H1 (cell line): ENCODE data around the gene GSDMA. TPM values are rescaled to one million over a fixed set of nuclear protein-coding genes. Genes with fewer than 3 reads are reported as not detected.

Source experiments
- CTCF ChIA-PET: fragments of 300-600 bp; sonication (Branson Sonifier 250); formaldehyde crosslinking; loops from one replicate; lab custom pipeline; 2021; ENCODE audit not compliant: partially characterized antibody; lab: Charles Lee
- POLR2A ChIA-PET: fragments of 300-600 bp; sonication (Branson Sonifier 250); formaldehyde crosslinking; loops from one replicate; lab custom pipeline; 2021; ENCODE audit warnings: inconsistent platforms; ENCODE audit not compliant: partially characterized antibody; lab: Charles Lee
- DNase-seq, 2 experiments: peaks; one replicate each; pipeline versions ENCODE4 v3.0.0 to v3.0.0-alpha.2; 2010 to 2022; ENCODE audit warnings: low spot score in 2 of 2, low read depth in 1 of 2, mixed read lengths in 1 of 2
- FAIRE-seq: peaks from 2 replicates; lab custom pipeline; 2011; peaks lifted over from hg19 to GRCh38; lab: Jason Lieb, UNC
- H2AFZ ChIP-seq: 2 replicates; pipeline ENCODE4 v1.8.1; 2012; ENCODE audit warnings: low read length, inconsistent platforms
- H2AK5ac ChIP-seq: 2 replicates; pipeline ENCODE4 v1.6.1; 2013; ENCODE audit warnings: low read depth, low read length
- H2BK120ac ChIP-seq: replicated peaks from 2 replicates; pipeline ENCODE3; 2013; ENCODE audit warnings: low read depth, low read length, inconsistent platforms
- H2BK12ac ChIP-seq: 2 replicates; pipeline ENCODE4 v1.6.1; 2013; ENCODE audit warnings: low read depth, low read length
- H2BK15ac ChIP-seq: 2 replicates; pipeline ENCODE4 v1.6.1; 2013; ENCODE audit warnings: low read length
- H2BK20ac ChIP-seq: 2 replicates; pipeline ENCODE4 v1.6.1; 2013; ENCODE audit warnings: low read length
- H2BK5ac ChIP-seq: 2 replicates; pipeline ENCODE4 v1.6.1; 2013; ENCODE audit warnings: low read depth, low read length
- H3K14ac ChIP-seq: 2 replicates; pipeline ENCODE4 v1.6.1; 2013; ENCODE audit warnings: inconsistent platforms; ENCODE audit not compliant: insufficient read length
- H3K18ac ChIP-seq: 2 replicates; pipeline ENCODE4 v1.6.1; 2013; ENCODE audit warnings: low read length; ENCODE audit errors: extremely low read depth
- H3K23ac ChIP-seq: 2 replicates; pipeline ENCODE4 v1.6.1; 2013; ENCODE audit warnings: inconsistent platforms; ENCODE audit not compliant: insufficient read length
- H3K23me2 ChIP-seq: 2 replicates; pipeline ENCODE4 v1.6.1; 2013; ENCODE audit warnings: low read depth, low read length
- H3K27ac ChIP-seq: 2 replicates; pipeline ENCODE4 v1.6.1; 2011; ENCODE audit warnings: low read depth, low read length, inconsistent platforms
- H3K27me3 ChIP-seq, 4 experiments: replicated peaks in 1 of 4; 1 replicate in 1 of 4; 2 replicates in 3 of 4; pipeline versions ENCODE4 v1.6.1 to v1.8.1; 2011 to 2013; ENCODE audit warnings: low read length in 3 of 4, mild to moderate bottlenecking in 3 of 4, inconsistent platforms in 2 of 4, mixed read lengths in 2 of 4, moderate library complexity in 1 of 4; ENCODE audit not compliant: control insufficient read depth in 3 of 4, insufficient read depth in 3 of 4; ENCODE audit errors: extremely low read depth in 1 of 4
- H3K36me3 ChIP-seq, 4 experiments: 2 replicates each; pipeline versions ENCODE4 v1.6.1 to v1.8.1; 2011 to 2013; ENCODE audit warnings: mild to moderate bottlenecking in 4 of 4, low read length in 3 of 4, moderate library complexity in 2 of 4, control low read depth in 1 of 4, inconsistent platforms in 1 of 4; ENCODE audit not compliant: insufficient read depth in 4 of 4, control insufficient read depth in 2 of 4
- H3K4ac ChIP-seq: replicated peaks from 2 replicates; pipeline ENCODE3; 2013; ENCODE audit warnings: low read length, low read depth, mixed read lengths, inconsistent platforms; ENCODE audit not compliant: insufficient read length
- H3K4me1 ChIP-seq, 4 experiments: replicated peaks in 1 of 4; 1 replicate in 1 of 4; 2 replicates in 3 of 4; pipeline versions ENCODE4 v1.6.1 to v1.8.1; 2011 to 2013; ENCODE audit warnings: low read length in 3 of 4, inconsistent platforms in 2 of 4, mixed read lengths in 1 of 4; ENCODE audit not compliant: insufficient read depth in 4 of 4, control insufficient read depth in 3 of 4
- H3K4me2 ChIP-seq, 2 experiments: 2 replicates each; pipeline versions ENCODE4 v1.6.1 to v1.8.1; 2011 to 2013; ENCODE audit warnings: low read depth in 2 of 2, low read length in 2 of 2, control low read depth in 1 of 2, inconsistent platforms in 1 of 2, mild to moderate bottlenecking in 1 of 2; ENCODE audit not compliant: insufficient read depth in 1 of 2
- H3K4me3 ChIP-seq, 4 experiments: fragments of 200-600, 300-600 bp in 1 of 4; sonication (generic), shearing (Covaris generic), sonication (Bioruptor Twin) in 1 of 4; 2 replicates each; pipeline versions ENCODE4 v1.5.1 to v1.8.1; 2011 to 2016; ENCODE audit warnings: low read length in 4 of 4, low read depth in 3 of 4, control low read depth in 2 of 4, inconsistent platforms in 2 of 4, mild to moderate bottlenecking in 2 of 4, mixed read lengths in 1 of 4, moderate library complexity in 1 of 4; ENCODE audit not compliant: insufficient read depth in 2 of 4; ENCODE audit errors: extremely low read depth in 1 of 4
- H3K56ac ChIP-seq: replicated peaks from 2 replicates; pipeline ENCODE3; 2013; ENCODE audit warnings: low read depth, mild to moderate bottlenecking, mixed read lengths, low read length, inconsistent platforms; ENCODE audit not compliant: insufficient read length
- H3K79me1 ChIP-seq: 2 replicates; pipeline ENCODE4 v1.6.1; 2013; ENCODE audit warnings: low read depth, low read length, control low read depth
- H3K79me2 ChIP-seq, 2 experiments: 2 replicates each; pipeline versions ENCODE4 v1.6.1 to v1.8.1; 2012 to 2013; ENCODE audit warnings: low read length in 2 of 2, mild to moderate bottlenecking in 2 of 2, inconsistent platforms in 1 of 2; ENCODE audit not compliant: insufficient read depth in 2 of 2, control insufficient read depth in 1 of 2
- H3K9ac ChIP-seq, 4 experiments: replicated peaks in 1 of 4; 1 replicate in 1 of 4; 2 replicates in 3 of 4; pipeline versions ENCODE4 v1.6.1 to v1.8.1; 2011 to 2013; ENCODE audit warnings: low read depth in 3 of 4, low read length in 3 of 4, control low read depth in 2 of 4, mild to moderate bottlenecking in 2 of 4, moderate library complexity in 2 of 4, inconsistent platforms in 1 of 4; ENCODE audit errors: extremely low read depth in 1 of 4
- H3K9me3 ChIP-seq, 2 experiments: 2 replicates each; pipeline versions ENCODE4 v1.6.1 to v1.8.1; 2012 to 2013; ENCODE audit warnings: mild to moderate bottlenecking in 2 of 2, moderate library complexity in 2 of 2, control low read depth in 1 of 2, inconsistent platforms in 1 of 2, low read depth in 1 of 2, low read length in 1 of 2, mixed read lengths in 1 of 2; ENCODE audit not compliant: insufficient read depth in 2 of 2
- H4K20me1 ChIP-seq, 2 experiments: replicated peaks in 1 of 2; 2 replicates each; pipeline versions ENCODE3 to v1.8.1; 2011 to 2013; ENCODE audit warnings: inconsistent platforms in 2 of 2, low read length in 2 of 2, mild to moderate bottlenecking in 1 of 2; ENCODE audit not compliant: insufficient read depth in 2 of 2, control insufficient read depth in 1 of 2
- H4K5ac ChIP-seq: 2 replicates; pipeline ENCODE4 v1.6.1; 2013; ENCODE audit warnings: low read length, low read depth, mixed read lengths, inconsistent platforms; ENCODE audit not compliant: insufficient read length
- H4K8ac ChIP-seq: 2 replicates; pipeline ENCODE4 v1.8.0; 2013; ENCODE audit warnings: mild to moderate bottlenecking, moderate library complexity, low read length, inconsistent platforms; ENCODE audit not compliant: insufficient read depth; ENCODE audit errors: extremely low read depth
- H4K91ac ChIP-seq: replicated peaks from 2 replicates; pipeline ENCODE3; 2013; ENCODE audit warnings: low read length, mixed read lengths, inconsistent platforms; ENCODE audit not compliant: insufficient read length
- BRCA1 ChIP-seq: IDR thresholded peaks from 2 replicates; pipeline ENCODE4 v1.6.1; 2012; ENCODE audit warnings: low read depth, low read length, improper control_type of control experiment
- CHD1 ChIP-seq: IDR thresholded peaks from 2 replicates; pipeline ENCODE4 v1.6.1; 2012; ENCODE audit warnings: low read depth, low read length, improper control_type of control experiment
- GTF2F1 ChIP-seq: IDR thresholded peaks from 2 replicates; pipeline ENCODE4 v1.6.1; 2012; ENCODE audit warnings: low read depth, low read length, improper control_type of control experiment, borderline replicate concordance
- HDAC6 ChIP-seq: IDR thresholded peaks from one replicate; pipeline ENCODE4 v1.7.1; 2012; ENCODE audit warnings: low read depth, mild to moderate bottlenecking, inconsistent platforms, low read length, moderate library complexity
- PHF8 ChIP-seq: fragments of 200-600 bp; sonication (generic); conservative IDR thresholded peaks from 2 replicates; pipeline ENCODE4 v1.7.1; 2012; ENCODE audit warnings: low read depth, mild to moderate bottlenecking, inconsistent platforms, low read length, moderate library complexity
- POU5F1 ChIP-seq: IDR thresholded peaks from 2 replicates; pipeline ENCODE4 v1.6.1; 2011; ENCODE audit warnings: low read depth, mild to moderate bottlenecking, low read length, moderate library complexity
- RAD21 ChIP-seq, 2 experiments: IDR thresholded peaks in 1 of 2; conservative IDR thresholded peaks in 1 of 2; 2 replicates each; pipeline ENCODE4 v1.6.1; 2011; ENCODE audit warnings: low read depth in 2 of 2, low read length in 2 of 2, improper control_type of control experiment in 1 of 2, inconsistent platforms in 1 of 2, mild to moderate bottlenecking in 1 of 2, moderate library complexity in 1 of 2
- SIN3A ChIP-seq, 2 experiments: IDR thresholded peaks in 1 of 2; conservative IDR thresholded peaks in 1 of 2; 2 replicates each; pipeline ENCODE4 v1.6.1; 2011 to 2012; ENCODE audit warnings: low read length in 2 of 2, improper control_type of control experiment in 1 of 2, low read depth in 1 of 2, mild to moderate bottlenecking in 1 of 2
- SIX5 ChIP-seq: IDR thresholded peaks from 2 replicates; pipeline ENCODE4 v1.6.1; 2011; ENCODE audit warnings: mild to moderate bottlenecking, low read depth, low read length
- SP1 ChIP-seq: IDR thresholded peaks from 2 replicates; pipeline ENCODE4 v1.6.1; 2011; ENCODE audit warnings: low read depth, low read length
- TAF7 ChIP-seq: optimal IDR thresholded peaks from 2 replicates; pipeline ENCODE3; 2011; ENCODE audit warnings: low read depth, mild to moderate bottlenecking, inconsistent platforms, low read length, moderate library complexity, borderline replicate concordance
- TBP ChIP-seq: IDR thresholded peaks from 2 replicates; pipeline ENCODE4 v1.6.1; 2011; ENCODE audit warnings: low read depth, low read length, improper control_type of control experiment
- WGBS, 2 experiments: shearing (Covaris generic) in 1 of 2; methylation state at CpG; one replicate each; pipeline versions ENCODE4 v1.1.6 to v1.1.7; 2013 to 2015; ENCODE audit warnings: low lambda C conversion rate in 2 of 2, mixed read lengths in 2 of 2, inconsistent platforms in 1 of 2, low coverage in 1 of 2, missing lambda C conversion rate in 1 of 2; ENCODE audit not compliant: insufficient replicate concordance in 2 of 2, insufficient coverage in 1 of 2, insufficient read length in 1 of 2; ENCODE audit errors: extremely low coverage in 1 of 2, missing lambda C conversion rate in 1 of 2; 5-methylcytosine and 5-hydroxymethylcytosine counted together
- polyA plus RNA-seq, 7 experiments: library from polyadenylated mRNA; depleted of rRNA in 3 of 7; stranded (reverse) in 5 of 7; unstranded in 2 of 7; fragments of >200 nt in 5 of 7; fragments of 200-250 nt in 2 of 7; gene quantifications; 1 replicate in 5 of 7; 2 replicates in 1 of 7; 4 replicates in 1 of 7; pipeline versions ENCODE4 v1.2.1 to v1.2.3, GENCODE V29; 2011 to 2013; ENCODE audit warnings: missing spikeins in 2 of 7, mixed read lengths in 2 of 7
- total RNA-seq: library from RNA; stranded (reverse); fragmentation: NEBNext Ultra II Directional; extraction: Animal tissue kit (Norgen Biotek cat#: 25700); gene quantifications from 2 replicates; pipeline ENCODE4 v1.2.1, GENCODE V29; 2021
- TF ChIP-seq, protein P1 (sequence below): IDR thresholded peaks from 2 replicates; pipeline ENCODE4 v1.6.1; 2011; ENCODE audit warnings: low read length, improper control_type of control experiment

GSDMA gene
- total and polyA plus RNA-seq, 2 of the 8 experiments (the other 6 are each of a cell fraction or from before 2014, with no cell fraction given): 0.03 TPM; not detected in 1

DNA sequence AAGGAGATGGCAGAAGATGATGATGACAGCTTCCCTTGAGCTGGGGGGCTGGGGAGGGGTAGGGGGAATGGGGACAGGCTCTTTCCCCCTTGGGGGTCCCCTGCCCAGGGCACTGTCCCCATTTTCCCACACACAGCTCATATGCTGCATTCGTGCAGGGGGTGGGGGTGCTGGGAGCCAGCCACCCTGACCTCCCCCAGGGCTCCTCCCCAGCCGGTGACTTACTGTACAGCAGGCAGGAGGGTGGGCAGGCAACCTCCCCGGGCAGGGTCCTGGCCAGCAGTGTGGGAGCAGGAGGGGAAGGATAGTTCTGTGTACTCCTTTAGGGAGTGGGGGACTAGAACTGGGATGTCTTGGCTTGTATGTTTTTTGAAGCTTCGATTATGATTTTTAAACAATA, 34.7 kb downstream of the GSDMA start:
- H2AFZ ChIP-seq: no peak overlapping the region
- no peaks in the 10 kb centered on the region for H3K79me2 ChIP-seq
- no peak overlapping the region; the same call in 1 of the 2 replicates for H2BK5ac ChIP-seq
- no peak overlapping the region for H4K91ac ChIP-seq
- no peak overlapping the region for H3K4me2 ChIP-seq
- no peak overlapping the region for H4K8ac ChIP-seq
- ChIA-PET POLR2A (interaction anchor here (0.8 to 2.4 kb wide), 5 partner anchors 9 to 53 kb away, joined by 3 to 7 read pairs (median 4); partner anchors contain the start of gene PSMD3), CTCF (interaction anchor here (0.7 to 1.8 kb wide), 9 partner anchors 10 to 443 kb away, joined by 3 to 9 read pairs (median 3); no protein-coding TSS in a partner anchor)
- H3K79me1 ChIP-seq: no peaks in the 10 kb centered on the region
- H2BK120ac ChIP-seq: no peak overlapping the region
- no peak overlapping the region for H2BK15ac ChIP-seq
- no peak overlapping the region for H3K9ac ChIP-seq
- no peak for DNase-seq
- no peak overlapping the region for H3K4ac ChIP-seq
- H3K14ac ChIP-seq: no peak overlapping the region
- no peaks in the 10 kb centered on the region for H3K4me1 ChIP-seq
- H4K5ac ChIP-seq: no peak overlapping the region
- peaks cover 0 to 4% of the 10 kb centered on the region in 2 experiments for H4K20me1 ChIP-seq
- no peak overlapping the region for H3K4me3 ChIP-seq
- WGBS, 2 experiments: 88% methylated on average over 4 of the region's 4 CpGs; no CpG with 5 or more reads in 1 of the 2 experiments
- peaks cover 30 to 50% (median 43%) of the 10 kb centered on the region in 4 experiments for H3K36me3 ChIP-seq
- H2BK12ac ChIP-seq: no peak overlapping the region
- no peak overlapping the region for H3K27ac ChIP-seq
- no peak overlapping the region for H3K18ac ChIP-seq
- no peaks in the 10 kb centered on the region for H3K9me3 ChIP-seq
- no peaks in the 10 kb centered on the region for H3K23me2 ChIP-seq
- H3K27me3 ChIP-seq: no peaks in the 10 kb centered on the region
- no peak overlapping the region for H2BK20ac ChIP-seq
- H2AK5ac ChIP-seq: no peak overlapping the region
- no peak for FAIRE-seq
- no peak overlapping the region for H3K56ac ChIP-seq
- H3K23ac ChIP-seq: no peak overlapping the region
- TF ChIP-seq CHD1 (no peak), GTF2F1 (no peak), RAD21 (IDR thresholded peaks at IDR 0.05 in 1 of 2, conservative IDR thresholded peaks at IDR 0.05 in 1 of 2; ENCODE audit: low read depth in 2 of 2, low read length in 2 of 2) (no peak), TAF7 (no peak), BRCA1 (no peak), POU5F1 (no peak), TBP (no peak), SP1 (no peak), SIX5 (no peak), PHF8 (no peak), SIN3A (conservative IDR thresholded peaks at IDR 0.05 in 1 of 2, IDR thresholded peaks at IDR 0.05 in 1 of 2; ENCODE audit: low read depth in 1 of 2, low read length in 2 of 2) (no peak), HDAC6 (no peak)
- TF ChIP-seq, protein P1, sequence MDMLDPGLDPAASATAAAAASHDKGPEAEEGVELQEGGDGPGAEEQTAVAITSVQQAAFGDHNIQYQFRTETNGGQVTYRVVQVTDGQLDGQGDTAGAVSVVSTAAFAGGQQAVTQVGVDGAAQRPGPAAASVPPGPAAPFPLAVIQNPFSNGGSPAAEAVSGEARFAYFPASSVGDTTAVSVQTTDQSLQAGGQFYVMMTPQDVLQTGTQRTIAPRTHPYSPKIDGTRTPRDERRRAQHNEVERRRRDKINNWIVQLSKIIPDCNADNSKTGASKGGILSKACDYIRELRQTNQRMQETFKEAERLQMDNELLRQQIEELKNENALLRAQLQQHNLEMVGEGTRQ: no peak
